Brain microvascular endothelial cell (primary cell): ENCODE data around the gene ADAMTS17.

Experiments used
- DNase-seq: peaks from one replicate; pipeline ENCODE4 v3.0.0-alpha.2; 2020
- H3K27ac ChIP-seq: fragments of 250-450 bp; sonication (Bioruptor Pico); 2 replicates; pipeline ENCODE4 v1.5.1; 2020; ENCODE audit warnings: mild to moderate bottlenecking, moderate library complexity
- H3K27me3 ChIP-seq: fragments of 250-450 bp; sonication (Bioruptor Pico); replicated peaks from 2 replicates; pipeline ENCODE4 v1.5.1; 2020; ENCODE audit warnings: mild to moderate bottlenecking
- H3K36me3 ChIP-seq: fragments of 250-450 bp; sonication (Bioruptor Pico); replicated peaks from 2 replicates; pipeline ENCODE4 v1.5.1; 2020; ENCODE audit warnings: mild to moderate bottlenecking
- H3K4me3 ChIP-seq: 2 replicates; pipeline ENCODE4 v1.5.1; 2011; ENCODE audit warnings: low read depth, mild to moderate bottlenecking, control low read depth, low read length, moderate library complexity
- CTCF ChIP-seq: IDR thresholded peaks from 2 replicates; pipeline ENCODE4 v1.5.1; 2011; ENCODE audit warnings: low read depth, mild to moderate bottlenecking, moderate library complexity, low read length, control low read depth, inconsistent platforms; ENCODE audit errors: missing control alignments
- in situ Hi-C: cut with HindIII; loops from 2 replicates; pipeline ENCODE4 v1.10.0; 2017; ENCODE audit warnings: low sequenced_read_pairs, low pct_ligation_motif_present

ADAMTS17 gene

GRCh38 chr15:100256970-100257650 is 84.7 kb downstream of the ADAMTS17 start:
- in situ Hi-C loops = no loop called here
- H3K4me3 ChIP-seq = no peak overlapping the region
- no peak overlapping the region for H3K27ac ChIP-seq
- H3K36me3 ChIP-seq = no peaks in the 10 kb centered on the region
- TF ChIP-seq CTCF = no peak
- H3K27me3 ChIP-seq = no peaks in the 10 kb centered on the region
- no peak for DNase-seq

GRCh38 chr15:100256101-100256969 is 85.4 kb downstream of the ADAMTS17 start:
- Histone ChIP-seq H3K27me3 (no peaks in the 10 kb centered on the region), H3K36me3 (no peaks in the 10 kb centered on the region), H3K27ac (no peak overlapping the region), H3K4me3 (no peak overlapping the region)
- no peak for DNase-seq
- no peak for TF ChIP-seq CTCF
- in situ Hi-C loops = no loop called here

GRCh38 chr15:100255644-100256043 is 86.1 kb downstream of the ADAMTS17 start:
- TF ChIP-seq CTCF = no peak
- in situ Hi-C loops = no loop called here
- H3K4me3 ChIP-seq = no peak overlapping the region
- H3K36me3 ChIP-seq = no peaks in the 10 kb centered on the region
- no peak for DNase-seq
- H3K27ac ChIP-seq = no peak overlapping the region
- H3K27me3 ChIP-seq = no peaks in the 10 kb centered on the region

- H3K36me3 ChIP-seq = no peaks in the 10 kb centered on the region
- H3K4me3 ChIP-seq = no peak overlapping the region
- no peak overlapping the region for H3K27ac ChIP-seq
- DNase-seq = no peak
- H3K27me3 ChIP-seq = no peaks in the 10 kb centered on the region
- no peak for TF ChIP-seq CTCF
- in situ Hi-C loops = no loop called here
These were observed 87.1 kb downstream of the ADAMTS17 start for GRCh38 chr15:100254691-100255090.

GRCh38 chr15:100254285-100254684 is 87.5 kb downstream of the ADAMTS17 start:
- no peak for DNase-seq

More at GRCh38 chr15:100254285-100254684, 87.5 kb downstream of the ADAMTS17 start:
- H3K4me3 ChIP-seq = no peak overlapping the region
- H3K27me3 ChIP-seq = no peaks in the 10 kb centered on the region
- TF ChIP-seq CTCF = no peak
- H3K27ac ChIP-seq = no peak overlapping the region
- in situ Hi-C loops = no loop called here
- H3K36me3 ChIP-seq = no peaks in the 10 kb centered on the region
